PC-9 (cell line): ENCODE measurements around the gene PDLIM7.

Source experiments
- EZH2 ChIP-seq: fragments of 200-600 bp; sonication (generic); IDR thresholded peaks from 2 replicates; pipeline ENCODE4 v1.8.0; 2017; ENCODE audit warnings: antibody characterized with exemption, low read depth
- TF ChIP-seq, protein P1 (sequence below): fragments of 200-600 bp; sonication (generic); conservative IDR thresholded peaks from 2 replicates; pipeline ENCODE4 v1.6.1; 2017; ENCODE audit warnings: mixed run types, antibody characterized with exemption, mild to moderate bottlenecking, moderate library complexity

DNA sequence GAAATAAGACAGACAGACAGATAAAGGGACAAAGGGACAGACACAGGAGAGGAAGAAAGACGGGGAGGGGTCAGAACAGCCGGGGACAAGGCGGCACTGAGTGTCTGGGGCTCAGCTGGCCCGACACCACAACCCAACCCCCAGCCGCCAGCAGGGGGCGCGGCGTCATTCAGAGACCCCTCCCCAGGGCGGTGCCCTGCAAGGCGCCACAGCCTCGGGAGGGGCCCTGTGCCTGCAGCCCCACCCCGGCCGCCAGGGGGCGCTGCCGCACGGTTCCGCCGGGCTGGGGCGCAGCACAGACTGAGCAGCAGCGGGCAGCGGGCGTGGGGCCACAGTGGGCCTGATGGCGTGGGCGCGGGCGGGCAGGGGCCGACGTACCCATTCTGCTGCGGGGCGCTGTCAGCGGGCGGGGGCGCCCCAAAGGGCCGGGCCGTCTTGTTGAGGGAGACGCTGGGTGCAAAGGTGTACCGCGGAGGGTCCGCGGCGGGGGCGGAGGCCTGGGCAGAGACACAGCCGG, 5.9 kb downstream of the PDLIM7 start:
- TF ChIP-seq, protein P1, sequence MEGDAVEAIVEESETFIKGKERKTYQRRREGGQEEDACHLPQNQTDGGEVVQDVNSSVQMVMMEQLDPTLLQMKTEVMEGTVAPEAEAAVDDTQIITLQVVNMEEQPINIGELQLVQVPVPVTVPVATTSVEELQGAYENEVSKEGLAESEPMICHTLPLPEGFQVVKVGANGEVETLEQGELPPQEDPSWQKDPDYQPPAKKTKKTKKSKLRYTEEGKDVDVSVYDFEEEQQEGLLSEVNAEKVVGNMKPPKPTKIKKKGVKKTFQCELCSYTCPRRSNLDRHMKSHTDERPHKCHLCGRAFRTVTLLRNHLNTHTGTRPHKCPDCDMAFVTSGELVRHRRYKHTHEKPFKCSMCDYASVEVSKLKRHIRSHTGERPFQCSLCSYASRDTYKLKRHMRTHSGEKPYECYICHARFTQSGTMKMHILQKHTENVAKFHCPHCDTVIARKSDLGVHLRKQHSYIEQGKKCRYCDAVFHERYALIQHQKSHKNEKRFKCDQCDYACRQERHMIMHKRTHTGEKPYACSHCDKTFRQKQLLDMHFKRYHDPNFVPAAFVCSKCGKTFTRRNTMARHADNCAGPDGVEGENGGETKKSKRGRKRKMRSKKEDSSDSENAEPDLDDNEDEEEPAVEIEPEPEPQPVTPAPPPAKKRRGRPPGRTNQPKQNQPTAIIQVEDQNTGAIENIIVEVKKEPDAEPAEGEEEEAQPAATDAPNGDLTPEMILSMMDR: peak; percentile 45; the same call in 1 of the 2 replicates
- TF ChIP-seq EZH2: no peak
